ENCODE data around the gene TMEM86B.

Gene TMEM86B

DNA sequence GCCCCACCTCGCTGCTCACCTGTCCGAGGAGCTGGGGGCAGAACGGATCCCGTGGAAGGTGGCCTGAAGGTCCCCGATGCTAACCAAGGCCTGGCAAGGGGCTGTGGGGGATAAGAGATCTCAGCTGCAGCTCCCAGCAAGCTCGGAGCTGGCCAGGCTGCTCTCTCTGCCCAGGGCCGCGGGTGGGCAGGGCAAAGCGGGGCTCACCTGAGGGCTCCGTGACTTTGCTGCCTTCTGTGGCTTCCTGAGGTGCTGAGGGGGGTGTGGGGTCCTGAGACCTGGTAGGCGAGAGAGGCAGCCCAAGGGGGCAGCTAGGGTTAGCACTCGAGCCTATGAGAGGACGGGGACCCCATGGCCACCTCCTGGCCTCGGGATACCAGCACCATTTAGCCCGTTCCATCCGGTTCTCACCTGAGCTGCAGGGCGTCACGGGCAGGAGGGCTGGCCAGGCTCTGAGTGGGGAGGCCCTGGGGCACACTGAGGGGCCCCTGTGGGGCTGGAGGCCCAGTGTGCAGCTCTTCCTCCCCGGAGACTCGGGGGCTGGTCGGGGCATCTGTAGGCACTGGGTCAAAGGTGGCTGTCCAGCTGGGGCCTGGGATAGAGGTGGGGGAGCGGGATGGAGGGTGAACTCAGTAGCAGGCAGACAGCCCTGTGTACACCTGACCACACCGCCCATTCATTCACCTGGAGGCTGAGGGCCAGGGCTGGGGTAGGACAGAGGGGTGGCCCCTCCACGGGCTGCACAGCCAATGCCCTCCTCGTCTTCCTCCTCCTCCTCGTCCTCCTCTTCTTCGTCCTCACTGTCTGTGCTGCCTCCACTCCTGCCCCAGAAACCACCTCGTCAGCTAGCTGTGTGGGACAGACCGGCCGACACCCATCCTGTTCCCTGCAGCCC is 3.1 kb upstream of the TMEM86B start:
- no peak for DNase-seq (ENCODE audit: low read depth)
- no peak overlapping the region for H3K4me3 ChIP-seq (ENCODE audit: low read depth, low read length)
- TF ChIP-seq, protein P1, sequence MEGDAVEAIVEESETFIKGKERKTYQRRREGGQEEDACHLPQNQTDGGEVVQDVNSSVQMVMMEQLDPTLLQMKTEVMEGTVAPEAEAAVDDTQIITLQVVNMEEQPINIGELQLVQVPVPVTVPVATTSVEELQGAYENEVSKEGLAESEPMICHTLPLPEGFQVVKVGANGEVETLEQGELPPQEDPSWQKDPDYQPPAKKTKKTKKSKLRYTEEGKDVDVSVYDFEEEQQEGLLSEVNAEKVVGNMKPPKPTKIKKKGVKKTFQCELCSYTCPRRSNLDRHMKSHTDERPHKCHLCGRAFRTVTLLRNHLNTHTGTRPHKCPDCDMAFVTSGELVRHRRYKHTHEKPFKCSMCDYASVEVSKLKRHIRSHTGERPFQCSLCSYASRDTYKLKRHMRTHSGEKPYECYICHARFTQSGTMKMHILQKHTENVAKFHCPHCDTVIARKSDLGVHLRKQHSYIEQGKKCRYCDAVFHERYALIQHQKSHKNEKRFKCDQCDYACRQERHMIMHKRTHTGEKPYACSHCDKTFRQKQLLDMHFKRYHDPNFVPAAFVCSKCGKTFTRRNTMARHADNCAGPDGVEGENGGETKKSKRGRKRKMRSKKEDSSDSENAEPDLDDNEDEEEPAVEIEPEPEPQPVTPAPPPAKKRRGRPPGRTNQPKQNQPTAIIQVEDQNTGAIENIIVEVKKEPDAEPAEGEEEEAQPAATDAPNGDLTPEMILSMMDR (IDR thresholded peaks at IDR 0.05; ENCODE audit: insufficient read depth, low read depth, low read length, missing control alignments) = no peak

GRCh38 chr19:55230780-55231179 is 2.2 kb upstream of the TMEM86B start:
- DNase-seq (ENCODE audit: low read depth) = no peak
- TF ChIP-seq, protein P1 (IDR thresholded peaks at IDR 0.05; ENCODE audit: insufficient read depth, low read depth, low read length, missing control alignments) = no peak
- no peak overlapping the region for H3K4me3 ChIP-seq (ENCODE audit: low read depth, low read length)

DNA sequence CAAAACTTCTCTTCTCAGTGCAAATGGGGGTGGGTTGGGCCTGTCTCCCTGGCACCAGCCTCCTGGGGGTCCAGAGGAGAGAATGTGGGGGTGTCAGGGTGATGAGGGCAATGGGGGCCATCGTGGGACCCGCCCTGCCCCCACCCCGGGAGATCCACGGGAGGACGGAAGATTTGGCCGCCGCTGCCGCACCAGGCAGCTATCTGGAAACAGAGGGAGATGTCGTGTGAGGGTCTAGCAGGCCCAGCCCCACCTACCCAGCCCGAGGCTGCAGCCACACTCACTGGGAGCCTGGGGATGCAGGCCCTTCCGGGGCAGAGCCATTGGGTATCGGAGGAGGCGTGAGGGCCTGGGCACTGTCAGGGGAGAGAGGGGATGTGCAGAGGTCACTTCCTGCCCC is 1.8 kb upstream of the TMEM86B start:
- TF ChIP-seq, protein P1 (IDR thresholded peaks at IDR 0.05; ENCODE audit: insufficient read depth, low read depth, low read length, missing control alignments) = no peak
- H3K4me3 ChIP-seq (ENCODE audit: low read depth, low read length) = no peak overlapping the region
- DNase-seq (ENCODE audit: low read depth) = no peak

- DNase-seq (ENCODE audit: low read depth) = no peak
- TF ChIP-seq, protein P1 (IDR thresholded peaks at IDR 0.05; ENCODE audit: insufficient read depth, low read depth, low read length, missing control alignments) = no peak
- H3K4me3 ChIP-seq (ENCODE audit: low read depth, low read length) = no peak overlapping the region
Measured at GRCh38 chr19:55229789-55230182, 1.2 kb upstream of the TMEM86B start.

DNA sequence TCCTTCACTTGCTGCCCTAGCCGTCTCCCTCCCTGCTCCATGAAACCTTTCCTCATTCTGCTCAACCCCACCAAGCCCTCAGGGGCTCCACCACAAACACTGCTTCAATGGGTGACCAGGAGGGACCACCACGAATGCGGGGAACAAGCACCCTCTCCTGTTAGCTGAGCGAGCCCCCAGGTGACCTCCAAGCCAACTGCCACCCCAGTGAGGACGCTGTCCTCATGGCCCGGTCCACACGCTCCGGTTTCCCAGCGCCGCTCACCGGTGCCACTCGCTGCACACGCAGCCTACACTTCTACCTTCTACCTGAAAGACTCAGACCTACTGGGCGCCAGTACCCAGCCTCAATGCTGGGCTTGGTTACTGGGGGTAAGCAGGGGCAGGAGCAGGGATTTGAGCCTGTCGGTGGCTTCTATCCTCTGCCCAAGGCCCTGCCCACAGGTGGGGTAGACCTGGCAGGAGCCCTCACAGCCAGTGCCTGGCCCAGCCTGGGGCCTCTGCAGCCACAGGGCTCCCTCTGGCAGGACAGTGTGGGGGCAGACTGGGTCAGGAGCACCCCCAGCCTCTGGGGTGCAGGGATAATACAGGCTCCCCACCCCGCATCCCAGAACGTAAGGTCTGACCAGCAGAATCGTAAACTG is 704 bp upstream of the TMEM86B start:
- TF ChIP-seq, protein P1 (IDR thresholded peaks at IDR 0.05; ENCODE audit: insufficient read depth, low read depth, low read length, missing control alignments) = no peak
- no peak for DNase-seq (ENCODE audit: low read depth)
- no peak overlapping the region for H3K4me3 ChIP-seq (ENCODE audit: low read depth, low read length)

DNA sequence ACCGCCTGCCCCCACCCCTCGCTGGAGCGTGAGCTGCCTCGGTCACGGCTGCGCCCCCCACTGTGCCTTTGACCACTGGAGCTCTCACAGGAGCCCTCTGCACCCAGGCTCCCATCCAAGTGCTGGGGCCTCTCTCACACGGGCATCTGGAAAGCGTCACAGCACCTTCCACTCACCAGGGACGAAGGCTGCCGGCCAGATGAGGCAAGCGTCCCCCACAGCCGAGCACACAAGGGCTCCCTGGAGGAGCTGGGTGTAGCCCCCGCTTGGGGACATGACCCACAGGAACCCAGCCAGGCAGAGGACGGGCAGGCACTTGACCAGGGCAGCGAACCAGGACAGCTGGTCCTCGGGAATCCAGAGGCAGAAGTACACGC is 560 bp downstream of the TMEM86B start:
- TF ChIP-seq, protein P1 (IDR thresholded peaks at IDR 0.05; ENCODE audit: insufficient read depth, low read depth, low read length, missing control alignments) = no peak
- no peak for DNase-seq (ENCODE audit: low read depth)
- no peak overlapping the region for H3K4me3 ChIP-seq (ENCODE audit: low read depth, low read length)

Data from GM12865 (cell line).